Right cardiac atrium (tissue), 5 donors: ENCODE data around the gene TMPRSS3. TPM values are rescaled to one million over a fixed set of nuclear protein-coding genes. Genes with fewer than 3 reads are reported as not detected.

Source experiments
- ATAC-seq, 2 donors: fragments of 200-7000 bp; cut with Tn5 transposase; one replicate each; pipeline versions ENCODE4 v1.8.0 to v1.9.1; 2020; ENCODE audit warnings: moderate library complexity in 2 of 2, mild to moderate bottlenecking in 1 of 2
- DNase-seq, 3 donors: peaks; one replicate each; pipeline ENCODE4 v3.0.0-alpha.2; 2020
- H3K27ac ChIP-seq: one replicate; pipeline ENCODE4 v1.5.1; 2013; ENCODE audit warnings: mild to moderate bottlenecking, low read length, control low read depth, moderate library complexity
- H3K27me3 ChIP-seq: one replicate; pipeline ENCODE4 v1.6.1; 2013; ENCODE audit not compliant: control insufficient read depth, insufficient read depth
- H3K4me1 ChIP-seq: one replicate; pipeline ENCODE4 v1.6.1; 2013; ENCODE audit warnings: low read length; ENCODE audit not compliant: control insufficient read depth, insufficient read depth
- H3K4me3 ChIP-seq: one replicate; pipeline ENCODE4 v1.5.1; 2013; ENCODE audit warnings: low read length, control low read depth
- H3K9me3 ChIP-seq: one replicate; pipeline ENCODE4 v1.6.1; 2013; ENCODE audit warnings: low read length; ENCODE audit not compliant: control insufficient read depth
- WGBS: extraction: QIAGEN DNeasy Blood & Tissue Kit; methylation state at CpG from one replicate; pipeline ENCODE4 v1.1.7; 2013; 5-methylcytosine and 5-hydroxymethylcytosine counted together
- intact Hi-C, 4 donors: fragments of 100-400 bp; cut with DNase I; formaldehyde crosslinking; loops; one replicate each; pipeline versions ENCODE4 v1.11.0 to v1.14.0; 2022 to 2023
- polyA plus RNA-seq: library from polyadenylated mRNA; stranded (reverse); fragments of 200-250 nt; gene quantifications from one replicate; pipeline ENCODE4 v1.2.3, GENCODE V29; 2013
- total RNA-seq, 4 donors: library from RNA; stranded (reverse); fragmentation: NEBNext Ultra II Directional; extraction: Animal tissue kit (Norgen Biotek cat#: 25700); gene quantifications; one replicate each; pipeline ENCODE4 v1.2.1, GENCODE V29; 2021
- donor health status: healthy with polysubstance abuse.
- donor health status: DM: no; HTN: yes; CAD: no.
- donor health status: DM: no; HTN: no; CAD: no.
- donor health status: DM: no; HTN: yes; CAD: no; lungs with severe emphysema.
- donor health status: DM: yes; HTN: yes; CAD: no.

Gene TMPRSS3
- total and polyA plus RNA-seq, 5 donors = not detected

DNA sequence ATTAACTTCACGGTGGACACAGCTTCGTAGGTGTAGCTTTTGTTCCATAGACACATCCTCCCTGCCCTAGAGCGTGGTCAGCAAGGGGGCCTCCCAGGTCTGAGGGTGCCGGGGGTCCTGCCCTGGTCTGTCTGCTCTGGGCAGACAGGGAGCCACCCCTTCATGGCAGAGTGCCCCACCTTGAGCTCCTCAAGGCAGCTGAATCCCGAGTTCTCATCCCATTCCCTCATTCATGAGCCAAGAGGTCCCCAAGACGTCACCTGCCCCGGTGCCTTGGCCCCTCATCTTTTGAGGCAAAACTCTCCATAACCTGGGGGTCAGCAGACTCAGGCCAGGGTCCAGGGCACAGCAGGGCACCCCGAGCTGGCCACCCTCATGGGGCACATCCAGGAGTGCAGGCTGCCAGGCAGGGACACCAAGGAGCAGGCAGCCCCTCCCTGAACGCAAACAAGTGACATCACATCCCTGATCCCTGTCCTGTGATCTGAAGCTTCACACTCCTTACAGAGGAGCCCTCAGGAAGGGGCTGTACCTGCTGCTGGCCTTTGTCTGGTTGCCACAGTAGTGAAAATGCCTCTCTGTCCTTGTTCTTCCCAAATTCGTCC lies 31.1 kb upstream of the TMPRSS3 start:
- no peaks in the 10 kb centered on the region for H3K4me1 ChIP-seq
- no peaks in the 10 kb centered on the region for H3K27me3 ChIP-seq
- no peak overlapping the region for H3K27ac ChIP-seq
- H3K4me3 ChIP-seq = no peak overlapping the region
- WGBS = 83% methylated on average over 10 of the region's 10 CpGs
- H3K9me3 ChIP-seq = peaks cover 2% of the 10 kb centered on the region
- intact Hi-C loops = no loop called here
- ATAC-seq = peak in 1 of 2 donors; percentile 9
- DNase-seq = no peak

DNA sequence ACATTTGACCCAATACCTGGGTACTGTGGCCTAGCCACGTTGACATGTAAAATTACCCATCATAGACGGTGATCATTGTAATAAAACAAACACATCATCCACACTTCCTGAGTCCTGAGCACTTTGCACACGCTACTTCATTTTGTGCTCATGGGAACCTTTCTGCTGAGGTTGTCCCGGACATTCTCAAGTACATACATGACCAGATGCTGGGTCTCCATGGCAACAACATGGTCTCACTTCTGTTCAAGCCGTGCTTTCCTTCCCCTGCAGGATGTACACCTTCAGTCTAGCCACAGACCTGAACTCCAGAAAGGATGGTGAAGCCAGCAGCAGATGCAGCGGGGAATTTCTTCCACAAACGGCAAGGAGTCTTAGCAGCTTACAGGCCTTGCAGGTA lies 30.6 kb upstream of the TMPRSS3 start:
- Histone ChIP-seq H3K27me3 (no peaks in the 10 kb centered on the region), H3K4me1 (no peaks in the 10 kb centered on the region), H3K4me3 (no peak overlapping the region), H3K27ac (no peak overlapping the region), H3K9me3 (no peaks in the 10 kb centered on the region)
- ATAC-seq = no peak
- DNase-seq = no peak
- intact Hi-C loops = no loop called here
- WGBS = 78% methylated on average over 7 of the region's 7 CpGs

DNA sequence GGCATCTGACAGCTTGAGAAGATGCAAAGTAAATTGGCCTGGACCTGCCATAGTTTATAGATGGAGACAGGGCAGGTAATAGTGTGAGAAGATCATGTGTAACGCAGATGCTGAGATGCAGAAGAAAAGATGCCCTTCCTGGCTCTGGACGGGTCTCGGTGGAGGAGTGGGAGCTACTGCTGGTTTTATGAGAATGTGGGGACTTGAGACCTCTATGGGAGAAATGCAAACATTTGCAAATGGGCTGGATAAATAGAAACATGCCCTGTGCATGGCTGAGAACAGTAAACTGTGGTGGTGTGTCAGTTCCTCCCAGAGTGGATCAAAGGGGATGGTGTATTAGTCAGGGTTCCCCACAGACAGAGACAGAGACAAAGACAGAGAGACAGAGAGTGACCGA lies 29.7 kb upstream of the TMPRSS3 start:
- intact Hi-C loops = no loop called here
- H3K4me1 ChIP-seq = no peaks in the 10 kb centered on the region
- no peak overlapping the region for H3K4me3 ChIP-seq
- H3K9me3 ChIP-seq = peaks cover 2% of the 10 kb centered on the region
- no peak overlapping the region for H3K27ac ChIP-seq
- 77% methylated on average over 4 of the region's 4 CpGs for WGBS
- DNase-seq (no peak), ATAC-seq (no peak)
- H3K27me3 ChIP-seq = no peaks in the 10 kb centered on the region

DNA sequence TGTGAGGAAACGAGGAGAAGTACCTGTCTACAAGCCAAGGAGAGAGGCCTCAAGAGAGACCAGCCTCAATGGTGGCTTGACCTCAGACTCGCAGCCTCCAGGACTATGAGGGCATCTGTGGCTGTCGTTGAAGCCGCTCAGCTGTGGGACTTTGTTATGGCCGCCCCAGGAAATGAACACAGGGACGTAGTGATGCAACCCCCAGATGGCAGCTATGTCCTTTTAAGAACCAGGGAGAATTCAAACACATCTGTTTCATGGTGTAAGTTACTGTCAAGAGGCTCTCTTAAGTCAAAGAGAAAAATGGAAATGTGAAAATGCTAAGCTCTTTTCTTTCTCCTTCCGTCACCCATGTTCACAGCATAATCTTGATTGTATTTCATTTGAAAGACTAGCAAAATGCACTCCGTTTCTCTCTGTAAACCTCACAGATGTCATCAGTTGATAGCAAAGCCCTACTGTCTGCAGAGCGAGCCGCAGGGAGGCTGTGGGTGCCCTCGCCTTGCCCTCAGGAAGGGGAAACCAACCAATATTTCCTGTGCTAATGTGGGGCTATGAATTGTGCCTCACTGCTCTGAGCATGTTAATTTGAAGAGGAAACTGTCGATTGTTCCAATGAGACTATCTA lies 29.2 kb upstream of the TMPRSS3 start:
- DNase-seq (no peak), ATAC-seq (no peak)
- peaks cover 2% of the 10 kb centered on the region for H3K9me3 ChIP-seq
- intact Hi-C loops = no loop called here
- H3K27ac ChIP-seq = no peak overlapping the region
- 58% methylated on average over 12 of the region's 12 CpGs for WGBS
- no peaks in the 10 kb centered on the region for H3K4me1 ChIP-seq
- no peak overlapping the region for H3K4me3 ChIP-seq
- no peaks in the 10 kb centered on the region for H3K27me3 ChIP-seq

DNA sequence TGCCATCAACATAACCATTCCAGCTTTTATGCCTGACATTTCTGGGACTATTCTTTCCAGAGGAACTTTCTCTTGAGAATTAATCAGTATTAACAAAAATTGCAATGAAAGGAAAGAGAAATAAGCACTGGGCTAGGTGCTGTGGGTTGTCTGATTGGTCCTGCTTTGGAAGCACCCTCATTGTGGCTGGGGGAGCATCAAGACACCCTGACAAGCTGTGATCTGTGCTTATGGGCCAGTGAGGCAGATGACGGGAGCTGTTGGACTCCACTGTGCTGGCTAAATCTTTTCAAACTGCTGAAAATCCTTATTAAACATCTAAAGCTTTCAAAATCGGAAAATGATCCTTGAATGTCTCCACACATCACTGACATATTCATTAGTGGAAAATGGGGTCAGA lies 27.8 kb upstream of the TMPRSS3 start:
- Histone ChIP-seq H3K4me3 (no peak overlapping the region), H3K27me3 (no peaks in the 10 kb centered on the region), H3K9me3 (peaks cover 2% of the 10 kb centered on the region), H3K4me1 (no peaks in the 10 kb centered on the region), H3K27ac (no peak overlapping the region)
- DNase-seq = no peak
- ATAC-seq = no peak
- intact Hi-C loops = no loop called here
- 84% methylated on average over 2 of the region's 2 CpGs for WGBS

DNA sequence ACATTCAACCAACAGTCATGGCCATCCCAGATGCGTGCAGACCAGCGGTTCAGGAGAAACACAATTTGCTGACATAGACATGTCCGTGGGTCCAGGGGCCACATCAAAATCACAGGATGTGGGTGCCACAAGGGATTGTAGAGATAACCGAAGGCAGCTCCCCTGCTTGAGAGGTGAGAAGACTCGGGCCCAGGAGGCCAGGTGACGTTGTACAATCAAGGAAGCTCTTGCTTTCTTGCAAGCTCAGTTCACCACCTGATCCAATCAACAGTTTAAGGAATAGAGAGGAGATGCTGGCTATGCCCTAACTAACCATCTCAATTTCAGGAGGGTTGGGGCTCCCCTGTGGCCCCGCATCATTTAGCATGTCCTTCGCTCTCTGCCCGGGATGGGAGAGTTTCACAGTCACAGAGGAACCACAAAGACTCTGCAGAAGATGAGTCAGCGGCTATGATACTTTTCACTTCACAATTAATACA lies 27.4 kb upstream of the TMPRSS3 start:
- Histone ChIP-seq H3K4me3 (no peak overlapping the region), H3K27me3 (no peaks in the 10 kb centered on the region), H3K27ac (no peak overlapping the region), H3K4me1 (no peaks in the 10 kb centered on the region), H3K9me3 (peaks cover 2% of the 10 kb centered on the region)
- WGBS = 77% methylated on average over 10 of the region's 10 CpGs
- intact Hi-C loops = no loop called here
- ATAC-seq = no peak
- no peak for DNase-seq

DNA sequence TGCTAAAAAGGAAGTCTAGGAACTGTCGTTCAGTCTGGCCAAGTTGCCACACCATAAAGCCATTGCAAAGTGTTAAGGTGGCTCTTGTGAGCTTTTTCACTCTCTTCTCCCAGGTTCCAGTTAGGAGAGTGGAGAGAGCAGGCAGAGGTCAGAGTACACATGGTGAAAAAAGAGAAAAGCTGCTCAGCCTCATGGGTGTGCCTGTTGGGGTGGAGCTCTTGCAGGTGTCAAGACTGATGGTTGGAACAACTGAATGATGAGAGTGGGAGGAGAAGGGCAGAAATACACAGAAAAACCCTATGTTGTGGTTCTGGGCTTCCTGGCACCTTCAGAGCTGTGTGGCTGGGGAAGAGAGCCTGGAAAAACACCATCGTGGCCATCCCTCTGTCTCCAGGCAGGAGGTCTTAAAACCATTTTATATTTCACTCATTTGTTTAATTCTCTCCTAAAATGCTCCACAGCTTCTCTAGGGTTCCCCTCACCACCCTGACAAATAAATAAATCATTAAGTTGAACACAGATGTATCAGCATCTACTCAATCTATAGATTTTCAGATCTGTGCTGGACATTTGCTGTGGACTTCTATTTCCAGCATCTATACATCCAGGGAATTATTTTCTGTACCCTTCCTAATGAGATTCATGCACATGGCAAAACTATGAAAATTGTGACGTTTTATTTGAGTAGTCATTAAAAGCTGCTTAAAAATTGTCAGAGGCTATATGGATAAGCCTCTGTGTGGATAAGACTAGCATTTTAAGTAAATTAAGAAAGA lies 25.4 kb upstream of the TMPRSS3 start:
- Histone ChIP-seq H3K27ac (no peak overlapping the region), H3K9me3 (peaks cover 2% of the 10 kb centered on the region), H3K4me1 (no peaks in the 10 kb centered on the region), H3K27me3 (no peaks in the 10 kb centered on the region), H3K4me3 (no peak overlapping the region)
- no peak for ATAC-seq
- no peak for DNase-seq
- WGBS = 68% methylated on average over 3 of the region's 3 CpGs
- intact Hi-C loops = no loop called here

DNA sequence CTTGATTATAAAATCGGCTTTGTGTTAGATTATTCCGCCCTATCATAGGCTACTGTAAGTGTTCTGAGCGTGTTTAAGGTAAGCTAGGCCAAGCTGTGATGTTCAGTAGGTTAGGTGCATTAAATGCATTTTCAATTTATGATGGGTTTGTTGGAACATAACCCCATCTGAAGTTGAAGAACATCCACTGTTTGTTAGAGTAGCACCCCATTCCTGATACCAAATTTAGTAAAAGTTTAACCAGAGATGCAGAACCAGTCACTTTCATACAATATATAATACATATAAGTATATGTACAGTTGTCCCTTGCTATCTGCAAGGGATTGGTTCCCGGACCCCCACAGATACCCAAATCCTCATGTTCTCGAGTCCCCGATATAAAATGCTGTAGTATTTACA lies 24.0 kb upstream of the TMPRSS3 start:
- no peaks in the 10 kb centered on the region for H3K27me3 ChIP-seq
- intact Hi-C loops = no loop called here

DNA sequence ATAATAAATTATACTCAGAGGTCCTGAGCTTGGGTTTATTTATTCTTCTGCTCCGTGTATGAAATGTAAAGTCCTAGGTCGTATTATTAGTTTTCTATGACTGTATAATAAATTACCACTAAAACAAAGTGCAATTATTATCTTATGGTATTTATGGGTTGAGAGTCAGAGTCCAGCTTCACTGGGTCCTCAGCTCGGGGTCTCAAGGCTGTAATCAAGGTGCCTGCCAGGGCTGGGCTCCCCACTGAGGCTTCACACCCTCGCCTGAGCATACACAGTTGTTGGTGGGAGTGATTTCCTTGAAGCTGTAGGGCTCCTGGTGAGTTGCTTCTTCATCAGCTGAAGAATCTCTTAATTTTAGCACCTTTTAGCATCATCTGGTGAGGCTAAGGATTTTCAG lies 23.0 kb upstream of the TMPRSS3 start:
- H3K9me3 ChIP-seq = peaks cover 2% of the 10 kb centered on the region
- WGBS = 62% methylated on average over 4 of the region's 4 CpGs
- ATAC-seq (no peak), DNase-seq (no peak)
- intact Hi-C loops = no loop called here
- no peaks in the 10 kb centered on the region for H3K27me3 ChIP-seq
- H3K27ac ChIP-seq = no peak overlapping the region
- H3K4me3 ChIP-seq = no peak overlapping the region
- no peaks in the 10 kb centered on the region for H3K4me1 ChIP-seq

More for the DNA sequence above, 24.0 kb upstream of the TMPRSS3 start:
- ATAC-seq (no peak), DNase-seq (no peak)
- no peak overlapping the region for H3K4me3 ChIP-seq
- no peaks in the 10 kb centered on the region for H3K4me1 ChIP-seq
- H3K9me3 ChIP-seq = peaks cover 2% of the 10 kb centered on the region
- H3K27ac ChIP-seq = no peak overlapping the region
- 89% methylated on average over 6 of the region's 6 CpGs for WGBS

DNA sequence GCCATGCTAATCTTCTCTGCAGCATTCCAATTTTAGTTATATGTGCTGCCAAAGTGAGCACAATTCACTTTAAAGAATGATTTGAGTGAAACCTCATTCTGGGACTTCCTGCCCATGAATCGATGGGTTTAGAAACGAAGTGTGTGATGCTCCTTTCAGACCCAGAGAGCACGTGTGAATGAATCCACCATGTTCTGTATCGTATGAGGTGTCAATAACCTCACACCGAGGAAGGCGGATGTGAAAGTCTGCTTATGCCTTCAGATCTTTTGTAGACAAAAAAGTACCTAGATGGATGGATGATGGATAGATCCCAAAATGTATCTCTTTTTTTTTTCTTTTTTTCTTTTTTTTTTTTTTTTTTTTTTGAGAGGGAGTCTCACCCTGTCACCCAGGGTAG lies 21.7 kb upstream of the TMPRSS3 start:
- intact Hi-C loops = no loop called here
- no peak for ATAC-seq
- H3K9me3 ChIP-seq = peaks cover 2% of the 10 kb centered on the region

More for the DNA sequence above, 21.7 kb upstream of the TMPRSS3 start:
- H3K27me3 ChIP-seq = no peaks in the 10 kb centered on the region
- WGBS = 82% methylated on average over 6 of the region's 6 CpGs
- DNase-seq = no peak
- no peaks in the 10 kb centered on the region for H3K4me1 ChIP-seq
- no peak overlapping the region for H3K27ac ChIP-seq
- no peak overlapping the region for H3K4me3 ChIP-seq
